Nephron (organoid): ENCODE measurements around the gene ITGA2.

Source experiments
- H3K27ac Mint-ChIP-seq, 3 experiments: 2 replicates each; pipeline ENCODE4 v1.8.0; 2020; ENCODE audit warnings: mixed read lengths in 3 of 3, mild to moderate bottlenecking in 2 of 3, moderate library complexity in 1 of 3
- H3K27me3 Mint-ChIP-seq: 2 replicates; pipeline ENCODE4 v1.8.0; 2021; ENCODE audit warnings: low read depth, mild to moderate bottlenecking, moderate library complexity, mixed read lengths
- H3K36me3 Mint-ChIP-seq: 2 replicates; pipeline ENCODE4 v1.8.0; 2020; ENCODE audit warnings: low read depth, mixed read lengths
- H3K4me1 Mint-ChIP-seq: 2 replicates; pipeline ENCODE4 v1.8.0; 2020; ENCODE audit warnings: mixed read lengths
- H3K4me3 Mint-ChIP-seq, 3 experiments: 2 replicates each; pipeline ENCODE4 v1.8.0; 2020; ENCODE audit warnings: mild to moderate bottlenecking in 3 of 3, mixed read lengths in 3 of 3, moderate library complexity in 2 of 3
- H3K9me3 Mint-ChIP-seq: 2 replicates; pipeline ENCODE4 v1.8.0; 2020; ENCODE audit warnings: mixed read lengths
- TF ChIP-seq, protein P1 (sequence below), 3 experiments: fragments of 200-600 bp; sonication (generic); IDR thresholded peaks; one replicate each; pipeline ENCODE4 v1.5.0; 2021; ENCODE audit warnings: antibody characterized with exemption in 3 of 3; ENCODE audit not compliant: unreplicated experiment in 3 of 3

The ITGA2 gene

DNA sequence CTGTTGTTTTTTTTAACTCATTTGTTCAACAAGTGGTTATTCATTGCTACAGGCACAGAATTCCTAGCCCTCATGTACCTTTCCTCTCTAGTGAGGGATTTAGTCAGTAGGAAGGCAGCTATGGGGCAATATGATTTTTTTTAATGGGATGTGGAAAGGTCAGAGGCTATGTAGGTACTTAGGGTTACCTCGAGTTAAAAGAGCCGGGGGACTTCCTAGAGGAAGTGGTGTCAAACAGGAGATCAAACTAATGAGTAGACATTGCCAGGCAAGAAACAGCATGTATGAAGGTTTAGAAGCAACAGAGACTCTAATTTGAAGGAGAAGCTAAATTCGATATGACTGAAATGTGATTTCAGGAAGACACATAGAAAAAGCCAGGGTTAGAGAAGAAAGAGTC lies 50.7 kb downstream of the ITGA2 start:
- TF ChIP-seq, protein P1, sequence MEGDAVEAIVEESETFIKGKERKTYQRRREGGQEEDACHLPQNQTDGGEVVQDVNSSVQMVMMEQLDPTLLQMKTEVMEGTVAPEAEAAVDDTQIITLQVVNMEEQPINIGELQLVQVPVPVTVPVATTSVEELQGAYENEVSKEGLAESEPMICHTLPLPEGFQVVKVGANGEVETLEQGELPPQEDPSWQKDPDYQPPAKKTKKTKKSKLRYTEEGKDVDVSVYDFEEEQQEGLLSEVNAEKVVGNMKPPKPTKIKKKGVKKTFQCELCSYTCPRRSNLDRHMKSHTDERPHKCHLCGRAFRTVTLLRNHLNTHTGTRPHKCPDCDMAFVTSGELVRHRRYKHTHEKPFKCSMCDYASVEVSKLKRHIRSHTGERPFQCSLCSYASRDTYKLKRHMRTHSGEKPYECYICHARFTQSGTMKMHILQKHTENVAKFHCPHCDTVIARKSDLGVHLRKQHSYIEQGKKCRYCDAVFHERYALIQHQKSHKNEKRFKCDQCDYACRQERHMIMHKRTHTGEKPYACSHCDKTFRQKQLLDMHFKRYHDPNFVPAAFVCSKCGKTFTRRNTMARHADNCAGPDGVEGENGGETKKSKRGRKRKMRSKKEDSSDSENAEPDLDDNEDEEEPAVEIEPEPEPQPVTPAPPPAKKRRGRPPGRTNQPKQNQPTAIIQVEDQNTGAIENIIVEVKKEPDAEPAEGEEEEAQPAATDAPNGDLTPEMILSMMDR (IDR thresholded peaks at IDR 0.05; ENCODE audit: unreplicated experiment in 3 of 3), result no peak

DNA sequence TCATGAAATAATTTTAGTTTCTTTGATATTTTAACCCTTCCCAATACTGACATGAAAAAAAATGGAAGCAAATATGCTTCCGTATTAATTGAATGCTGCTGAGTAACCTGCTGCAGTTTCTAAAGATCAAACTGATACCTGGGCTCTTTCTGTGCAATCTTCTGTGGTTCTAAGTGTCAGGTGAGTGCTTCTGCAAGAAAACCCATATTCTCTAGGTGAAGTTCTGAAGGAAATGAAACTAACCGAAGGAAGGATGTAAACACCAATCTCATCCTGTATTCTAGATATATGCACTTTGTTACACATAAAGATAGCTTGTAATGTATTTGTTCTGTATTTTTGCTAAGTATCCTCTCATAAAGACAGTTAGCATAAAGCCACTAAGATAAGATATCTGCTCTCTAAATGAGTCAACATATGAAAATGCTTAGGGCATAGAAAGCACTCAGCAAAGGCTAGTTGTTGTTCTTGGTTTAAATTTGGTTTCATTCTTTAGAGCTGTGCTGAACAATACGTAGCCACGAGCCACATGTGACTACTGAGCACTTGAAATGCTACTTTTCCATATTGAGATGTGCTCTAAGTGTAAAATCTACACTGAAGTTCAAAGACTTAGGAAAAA lies 52.0 kb downstream of the ITGA2 start:
- H3K36me3 Mint-ChIP-seq, result no peaks in the 10 kb centered on the region
- H3K4me3 Mint-ChIP-seq, result no peak overlapping the region
- H3K4me1 Mint-ChIP-seq, result peaks cover 6% of the 10 kb centered on the region
- no peak overlapping the region for H3K27ac Mint-ChIP-seq
- H3K27me3 Mint-ChIP-seq, result no peaks in the 10 kb centered on the region
- no peaks in the 10 kb centered on the region for H3K9me3 Mint-ChIP-seq
- TF ChIP-seq, protein P1 (IDR thresholded peaks at IDR 0.05; ENCODE audit: unreplicated experiment in 3 of 3), result no peak

More for the DNA sequence above, 50.7 kb downstream of the ITGA2 start:
- Mint-ChIP-seq H3K4me1 (peaks cover 6% of the 10 kb centered on the region), H3K9me3 (no peaks in the 10 kb centered on the region), H3K36me3 (no peaks in the 10 kb centered on the region), H3K27me3 (no peaks in the 10 kb centered on the region), H3K27ac (no peak overlapping the region), H3K4me3 (no peak overlapping the region)

DNA sequence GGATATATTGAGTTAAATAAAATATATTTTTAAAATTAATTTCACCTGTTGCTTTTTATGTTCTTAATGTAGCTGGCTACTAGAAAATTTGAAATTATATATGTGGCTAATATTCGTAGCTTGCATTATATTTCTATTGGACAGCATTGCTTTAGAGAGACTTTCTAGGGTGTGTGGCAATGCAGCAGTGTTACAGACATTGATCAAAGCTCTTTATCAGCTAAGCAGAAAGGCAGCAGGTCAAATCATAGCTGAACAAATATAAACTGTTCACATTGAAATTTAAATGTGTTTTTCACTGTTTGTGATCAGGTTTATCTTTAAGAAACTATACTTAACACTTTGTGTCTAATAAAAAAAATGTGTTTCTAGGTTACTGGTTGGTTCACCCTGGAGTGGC lies 52.6 kb downstream of the ITGA2 start:
- Mint-ChIP-seq H3K9me3 (no peaks in the 10 kb centered on the region), H3K27ac (no peak overlapping the region), H3K27me3 (no peaks in the 10 kb centered on the region), H3K4me3 (no peak overlapping the region), H3K36me3 (no peaks in the 10 kb centered on the region), H3K4me1 (peaks cover 6% of the 10 kb centered on the region)
- TF ChIP-seq, protein P1 (IDR thresholded peaks at IDR 0.05; ENCODE audit: unreplicated experiment in 3 of 3), result no peak

DNA sequence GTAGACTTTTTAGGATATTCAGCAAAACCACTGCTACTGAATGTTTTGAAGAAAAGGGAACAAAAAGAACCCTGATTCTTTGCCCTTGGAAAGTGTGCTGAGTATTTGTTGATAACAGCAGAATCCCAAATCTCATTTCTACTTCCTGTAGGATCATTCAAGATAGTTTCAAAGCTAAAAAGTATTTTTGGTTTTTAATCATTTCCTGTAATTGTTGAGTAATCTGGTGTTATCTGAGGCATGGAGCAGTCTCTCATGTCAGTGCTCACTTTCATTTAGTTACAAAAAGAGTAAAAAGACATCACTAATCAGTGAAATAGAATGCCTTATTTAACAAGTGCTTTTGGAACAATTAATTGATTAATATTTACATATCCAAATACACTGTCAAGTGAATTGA lies 56.1 kb downstream of the ITGA2 start:
- H3K27me3 Mint-ChIP-seq, result no peaks in the 10 kb centered on the region
- no peak overlapping the region for H3K4me3 Mint-ChIP-seq
- no peaks in the 10 kb centered on the region for H3K9me3 Mint-ChIP-seq
- H3K36me3 Mint-ChIP-seq, result no peaks in the 10 kb centered on the region
- no peaks in the 10 kb centered on the region for H3K4me1 Mint-ChIP-seq
- H3K27ac Mint-ChIP-seq, result no peak overlapping the region
- TF ChIP-seq, protein P1 (IDR thresholded peaks at IDR 0.05; ENCODE audit: unreplicated experiment in 3 of 3), result no peak

DNA sequence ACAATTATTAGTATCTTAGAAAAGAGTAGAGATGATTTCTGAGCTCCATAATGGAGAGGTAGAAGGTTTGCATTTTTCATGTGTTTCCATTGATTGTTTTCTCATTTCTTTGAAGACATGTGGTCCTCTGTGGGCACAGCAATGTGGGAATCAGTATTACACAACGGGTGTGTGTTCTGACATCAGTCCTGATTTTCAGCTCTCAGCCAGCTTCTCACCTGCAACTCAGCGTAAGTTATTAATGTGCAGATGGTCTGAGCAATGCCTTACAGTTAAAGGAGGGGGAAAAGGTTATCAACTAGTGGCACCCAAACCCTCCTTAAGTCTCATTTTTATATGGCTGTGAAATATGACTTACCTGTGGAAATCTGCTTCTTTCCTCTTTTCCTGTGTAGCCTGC lies 59.1 kb downstream of the ITGA2 start:
- H3K4me1 Mint-ChIP-seq, result no peaks in the 10 kb centered on the region
- TF ChIP-seq, protein P1 (IDR thresholded peaks at IDR 0.05; ENCODE audit: unreplicated experiment in 3 of 3), result no peak
- no peak overlapping the region for H3K27ac Mint-ChIP-seq
- H3K27me3 Mint-ChIP-seq, result no peaks in the 10 kb centered on the region
- H3K9me3 Mint-ChIP-seq, result no peaks in the 10 kb centered on the region
- H3K36me3 Mint-ChIP-seq, result no peaks in the 10 kb centered on the region
- H3K4me3 Mint-ChIP-seq, result no peak overlapping the region

DNA sequence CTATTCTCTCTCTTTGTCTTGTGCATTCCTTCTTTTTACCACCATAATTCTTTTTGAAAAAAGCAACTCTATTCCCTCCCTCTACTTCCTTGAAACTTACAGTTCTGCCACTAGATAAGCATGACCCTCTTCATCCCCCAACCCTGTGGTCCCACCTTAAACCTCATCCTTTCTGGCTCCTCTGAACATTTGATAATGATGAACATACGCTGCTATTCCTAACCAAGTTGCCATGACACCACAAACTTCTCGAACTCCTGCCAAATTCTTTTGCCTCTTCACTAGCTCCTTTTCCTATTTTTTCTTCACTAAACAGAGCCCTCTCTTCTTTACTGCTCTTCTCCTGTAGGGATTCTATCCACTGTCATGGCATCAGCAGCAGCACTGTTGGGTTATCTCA lies 63.3 kb downstream of the ITGA2 start:
- TF ChIP-seq, protein P1 (IDR thresholded peaks at IDR 0.05; ENCODE audit: unreplicated experiment in 3 of 3), result no peak
- Mint-ChIP-seq H3K4me1 (no peaks in the 10 kb centered on the region), H3K27ac (no peak overlapping the region), H3K36me3 (no peaks in the 10 kb centered on the region), H3K4me3 (no peak overlapping the region), H3K27me3 (no peaks in the 10 kb centered on the region), H3K9me3 (no peaks in the 10 kb centered on the region)
